SK-N-SH (cell line): ENCODE measurements around the gene SIRPB1. TPM values are rescaled to one million over a fixed set of nuclear protein-coding genes. Genes with fewer than 3 reads are reported as not detected.

Experiments used
- CTCF ChIA-PET: fragments of 300-600, 350-600 bp; formaldehyde crosslinking; extraction: SDS; loops from one replicate; lab custom pipeline; 2021; lab: Yijun Ruan, JAX
- POLR2A ChIA-PET: fragments of 350-600 bp; sonication (Branson Sonifier 250); formaldehyde crosslinking; extraction: SDS; loops from one replicate; lab custom pipeline; 2020; ENCODE audit warnings: antibody characterized with exemption, inconsistent platforms; lab: Yijun Ruan, JAX
- DNase-seq: peaks from one replicate; pipeline ENCODE4 v3.0.0; 2012
- H2AFZ ChIP-seq: fragments of 200-600 bp; sonication (generic); 2 replicates; pipeline ENCODE4 v1.8.1; 2016; ENCODE audit warnings: antibody characterized with exemption, mild to moderate bottlenecking, low read depth
- H3F3A ChIP-seq: fragments of 200-600 bp; sonication (generic); replicated peaks from 2 replicates; pipeline ENCODE3; 2016; ENCODE audit warnings: antibody characterized with exemption, mild to moderate bottlenecking; ENCODE audit not compliant: insufficient read depth
- H3K27ac ChIP-seq, 2 experiments: fragments of 200-500 bp in 1 of 2; fragments of 200-600 bp in 1 of 2; sonication (Bioruptor generic) in 1 of 2; sonication (generic), shearing (Covaris generic) in 1 of 2; 2 replicates each; pipeline versions ENCODE4 v1.5.1 to v1.6.1; 2014 to 2016; ENCODE audit warnings: low read depth in 2 of 2, inconsistent platforms in 1 of 2, low read length in 1 of 2, mild to moderate bottlenecking in 1 of 2, mixed read lengths in 1 of 2
- H3K27me3 ChIP-seq: fragments of 200-600 bp; sonication (generic), shearing (Covaris generic); 2 replicates; pipeline ENCODE4 v1.6.1; 2016; ENCODE audit warnings: mixed run types; ENCODE audit not compliant: insufficient read depth
- H3K36me3 ChIP-seq, 2 experiments: fragments of 200-500 bp in 1 of 2; fragments of 200-600 bp in 1 of 2; sonication (Bioruptor generic) in 1 of 2; sonication (generic) in 1 of 2; replicated peaks in 1 of 2; 2 replicates each; pipeline versions ENCODE3 to v1.5.1; 2014 to 2016; ENCODE audit warnings: low read length in 1 of 2, mild to moderate bottlenecking in 1 of 2; ENCODE audit not compliant: insufficient read depth in 2 of 2, control insufficient read depth in 1 of 2
- H3K4me1 ChIP-seq, 2 experiments: fragments of 200-500 bp in 1 of 2; fragments of 200-600 bp in 1 of 2; sonication (Bioruptor generic) in 1 of 2; sonication (generic), shearing (Covaris generic) in 1 of 2; 2 replicates each; pipeline versions ENCODE4 v1.5.1 to v1.6.1; 2014 to 2016; ENCODE audit warnings: low read depth in 1 of 2, low read length in 1 of 2, mixed run types in 1 of 2; ENCODE audit not compliant: insufficient read depth in 2 of 2, control insufficient read depth in 1 of 2
- H3K4me2 ChIP-seq: fragments of 200-600 bp; sonication (generic), shearing (Covaris generic); 2 replicates; pipeline ENCODE4 v1.6.1; 2017; ENCODE audit warnings: mixed run types
- H3K4me3 ChIP-seq, 2 experiments: fragments of 200-500 bp in 1 of 2; fragments of 200-600 bp in 1 of 2; sonication (Bioruptor generic) in 1 of 2; sonication (generic), shearing (Covaris generic) in 1 of 2; 2 replicates each; pipeline versions ENCODE4 v1.5.1 to v1.8.1; 2014 to 2016; ENCODE audit warnings: low read depth in 2 of 2, inconsistent platforms in 1 of 2, low read length in 1 of 2, mild to moderate bottlenecking in 1 of 2, mixed read lengths in 1 of 2, moderate library complexity in 1 of 2
- H3K79me2 ChIP-seq: fragments of 200-600 bp; sonication (generic); 2 replicates; pipeline ENCODE4 v1.8.1; 2017; ENCODE audit warnings: mild to moderate bottlenecking; ENCODE audit not compliant: insufficient read depth
- H3K9ac ChIP-seq: fragments of 200-600 bp; sonication (generic); 2 replicates; pipeline ENCODE4 v1.6.1; 2017; ENCODE audit warnings: mixed run types
- H3K9me2 ChIP-seq: fragments of 200-600 bp; sonication (generic); 2 replicates; pipeline ENCODE4 v1.6.1; 2017; ENCODE audit warnings: mixed run types
- H3K9me3 ChIP-seq: fragments of 200-600 bp; sonication (generic); 2 replicates; pipeline ENCODE4 v1.6.1; 2017; ENCODE audit warnings: mixed run types, mild to moderate bottlenecking, moderate library complexity
- H4K20me1 ChIP-seq: fragments of 200-600 bp; sonication (generic); 2 replicates; pipeline ENCODE4 v1.6.1; 2017; ENCODE audit warnings: mild to moderate bottlenecking, mixed run types; ENCODE audit not compliant: insufficient read depth
- CHD2 ChIP-seq: fragments of 150-350 bp; IDR thresholded peaks from 2 replicates; pipeline ENCODE4 v1.6.1; 2018; ENCODE audit warnings: low read length; ENCODE audit not compliant: partially characterized antibody
- FOSL2 ChIP-seq: IDR thresholded peaks from 2 replicates; pipeline ENCODE4 v1.4.0; 2012; ENCODE audit warnings: low read depth, mild to moderate bottlenecking, moderate library complexity, borderline replicate concordance
- GATA2 ChIP-seq: sonication (generic); formaldehyde crosslinking; IDR thresholded peaks from 2 replicates; pipeline ENCODE4 v1.5.0; 2020; ENCODE audit warnings: mild to moderate bottlenecking, missing genetic modification reagents
- NRF1 ChIP-seq: IDR thresholded peaks from 2 replicates; pipeline ENCODE4 v1.6.1; 2012; ENCODE audit warnings: low read depth, mild to moderate bottlenecking, low read length
- POLR2AphosphoS5 ChIP-seq: IDR thresholded peaks from 2 replicates; pipeline ENCODE4 v1.6.1; 2012; ENCODE audit warnings: low read depth, low read length
- RAD21 ChIP-seq: IDR thresholded peaks from 2 replicates; pipeline ENCODE4 v1.6.1; 2012; ENCODE audit warnings: mild to moderate bottlenecking, low read length
- RXRA ChIP-seq: IDR thresholded peaks from 2 replicates; pipeline ENCODE4 v1.4.0; 2012; ENCODE audit warnings: low read depth, mild to moderate bottlenecking, borderline replicate concordance
- SIN3A ChIP-seq: IDR thresholded peaks from 2 replicates; pipeline ENCODE4 v1.6.1; 2012; ENCODE audit warnings: low read depth, mild to moderate bottlenecking, low read length, moderate library complexity, borderline replicate concordance
- SMC3 ChIP-seq: IDR thresholded peaks from 2 replicates; pipeline ENCODE4 v1.6.1; 2012; ENCODE audit warnings: low read depth, low read length, improper control_type of control experiment
- USF2 ChIP-seq: fragments of 150-350 bp; IDR thresholded peaks from 2 replicates; pipeline ENCODE4 v1.6.1; 2017; ENCODE audit warnings: antibody characterized with exemption, low read length, low read depth, borderline replicate concordance
- ZBTB33 ChIP-seq: IDR thresholded peaks from 2 replicates; pipeline ENCODE4 v1.4.0; 2012; ENCODE audit warnings: low read depth, borderline replicate concordance
- WGBS: methylation state at CpG from one replicate; pipeline ENCODE4 v1.1.6; 2017; ENCODE audit warnings: low lambda C conversion rate; 5-methylcytosine and 5-hydroxymethylcytosine counted together
- polyA plus RNA-seq, 3 experiments: library from polyadenylated mRNA; depleted of rRNA; stranded (reverse); fragments of >200 nt; gene quantifications; 2 replicates each; pipeline ENCODE4 v1.2.3, GENCODE V29; 2012

The SIRPB1 gene
- polyA plus RNA-seq, 1 of the 3 experiments (the other 2 are of a cell fraction) = 0.53 TPM

GRCh38 chr20:1654996-1655395, 35.2 kb upstream of the SIRPB1 start:
- H2AFZ ChIP-seq = no peak overlapping the region
- H3K27me3 ChIP-seq = no peaks in the 10 kb centered on the region
- TF ChIP-seq POLR2AphosphoS5 (no peak), RAD21 (no peak), NRF1 (no peak), SIN3A (no peak), FOSL2 (no peak), SMC3 (no peak), ZBTB33 (no peak)
- H3K4me1 ChIP-seq = no peaks in the 10 kb centered on the region
- DNase-seq = no peak
- H3F3A ChIP-seq = no peaks in the 10 kb centered on the region
- no peak overlapping the region for H3K4me3 ChIP-seq
- H3K9me3 ChIP-seq = no peaks in the 10 kb centered on the region
- H4K20me1 ChIP-seq = 0 out of 2 replicates have a peak, but pooled peaks cover 5% of the 10 kb centered on the region
- ChIA-PET POLR2A (no interaction called here), CTCF (no interaction called here)
- no peak overlapping the region for H3K27ac ChIP-seq
- no peaks in the 10 kb centered on the region for H3K79me2 ChIP-seq
- H3K36me3 ChIP-seq = no peaks in the 10 kb centered on the region
- no peak overlapping the region for H3K9ac ChIP-seq
- H3K4me2 ChIP-seq = no peak overlapping the region
- no peaks in the 10 kb centered on the region for H3K9me2 ChIP-seq

GRCh38 chr20:1652960-1653359, 33.2 kb upstream of the SIRPB1 start:
- Histone ChIP-seq H3K9ac (no peak overlapping the region), H4K20me1 (0 out of 2 replicates have a peak, but pooled peaks cover 5% of the 10 kb centered on the region), H3K4me2 (no peak overlapping the region), H3K36me3 (no peaks in the 10 kb centered on the region), H2AFZ (no peak overlapping the region), H3K27ac (no peak overlapping the region), H3K79me2 (no peaks in the 10 kb centered on the region), H3K4me1 (no peaks in the 10 kb centered on the region), H3K9me3 (no peaks in the 10 kb centered on the region), H3K9me2 (no peaks in the 10 kb centered on the region), H3K4me3 (no peak overlapping the region), H3F3A (no peaks in the 10 kb centered on the region), H3K27me3 (no peaks in the 10 kb centered on the region)
- 20% methylated on average over 3 of the region's 3 CpGs for WGBS
- no peak for DNase-seq
- ChIA-PET POLR2A (no interaction called here), CTCF (no interaction called here)
- TF ChIP-seq GATA2 (CRISPR knock-in tag) = no peak
- TF ChIP-seq ZBTB33 = no peak
- no peak for TF ChIP-seq NRF1
- no peak for TF ChIP-seq RXRA
- no peak for TF ChIP-seq CHD2
- no peak for TF ChIP-seq USF2
